Mesothelial cell of epicardium (in vitro differentiated cells): ENCODE measurements around the gene FCRL6. TPM values are rescaled to one million over a fixed set of nuclear protein-coding genes. Genes with fewer than 3 reads are reported as not detected.

Experiments
- DNase-seq, 2 experiments: peaks; one replicate each; pipeline ENCODE4 v3.0.0; 2021; ENCODE audit warnings: low spot score in 2 of 2; ENCODE audit not compliant: unreplicated experiment in 2 of 2
- H3K27ac Mint-ChIP-seq: 2 replicates; pipeline ENCODE4 v1.8.0; 2021; ENCODE audit warnings: mixed read lengths
- H3K27me3 Mint-ChIP-seq: 2 replicates; pipeline ENCODE4 v1.8.0; 2021; ENCODE audit warnings: low read depth, mixed read lengths
- H3K36me3 Mint-ChIP-seq: 2 replicates; pipeline ENCODE4 v1.8.0; 2021; ENCODE audit warnings: mixed read lengths
- H3K4me1 Mint-ChIP-seq: 2 replicates; pipeline ENCODE4 v1.8.0; 2021; ENCODE audit warnings: mixed read lengths
- H3K4me3 Mint-ChIP-seq: 2 replicates; pipeline ENCODE4 v1.8.0; 2021; ENCODE audit warnings: mild to moderate bottlenecking, moderate library complexity, mixed read lengths
- H3K9me3 Mint-ChIP-seq: 2 replicates; pipeline ENCODE4 v1.8.0; 2021; ENCODE audit warnings: mixed read lengths
- total RNA-seq: library from RNA; stranded (reverse); gene quantifications from 3 replicates; pipeline ENCODE4 v1.2.1, GENCODE V29; 2021
- TF ChIP-seq, protein P1 (sequence below): fragments of 200-600 bp; sonication (generic); IDR thresholded peaks from one replicate; pipeline ENCODE4 v1.5.0; 2021; ENCODE audit warnings: antibody characterized with exemption; ENCODE audit not compliant: unreplicated experiment

FCRL6 gene
- total RNA-seq, 1 donor from 2014 or later = 0.60 TPM

DNA sequence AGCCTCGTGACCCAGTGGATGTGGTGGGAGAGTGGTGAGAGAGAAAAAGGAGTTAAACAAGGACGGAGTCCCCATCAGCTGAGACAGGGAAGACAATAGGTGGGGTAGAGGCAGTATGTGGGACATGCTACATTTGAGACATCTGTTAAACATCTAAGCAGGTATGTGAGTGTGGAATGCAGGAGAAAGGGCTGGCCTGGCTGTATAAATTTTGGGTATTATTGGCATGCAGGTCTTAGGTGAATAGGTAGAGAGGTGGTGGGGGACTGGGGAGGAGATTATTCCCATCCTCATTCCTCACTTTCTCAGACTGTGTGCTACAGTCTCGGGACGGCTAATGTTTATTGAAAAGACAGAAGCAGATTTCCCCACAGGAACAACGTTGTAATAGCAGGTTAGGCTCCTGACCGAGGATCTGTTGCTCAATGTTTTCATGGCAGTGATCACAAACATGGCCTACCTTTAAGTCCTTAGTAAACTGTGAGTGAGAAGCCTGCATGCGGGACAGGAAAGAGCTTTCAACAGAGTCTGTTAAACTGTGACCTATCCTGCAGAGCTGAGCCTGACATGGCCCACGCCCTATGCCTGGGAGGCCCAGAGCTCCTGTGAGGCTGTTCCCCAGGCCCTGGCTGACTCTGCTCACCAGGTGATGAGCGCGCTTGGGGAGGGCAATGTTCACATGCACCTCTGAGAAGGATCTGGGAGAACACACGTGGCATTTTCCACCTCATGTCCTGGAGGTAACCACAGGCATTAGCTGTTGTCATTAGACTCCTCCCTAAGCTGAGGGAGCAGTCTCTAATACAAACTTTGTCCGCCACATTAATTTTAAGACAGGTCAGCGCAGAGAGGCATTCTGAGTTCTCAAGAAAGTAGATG lies 43.8 kb downstream of the FCRL6 start:
- TF ChIP-seq, protein P1, sequence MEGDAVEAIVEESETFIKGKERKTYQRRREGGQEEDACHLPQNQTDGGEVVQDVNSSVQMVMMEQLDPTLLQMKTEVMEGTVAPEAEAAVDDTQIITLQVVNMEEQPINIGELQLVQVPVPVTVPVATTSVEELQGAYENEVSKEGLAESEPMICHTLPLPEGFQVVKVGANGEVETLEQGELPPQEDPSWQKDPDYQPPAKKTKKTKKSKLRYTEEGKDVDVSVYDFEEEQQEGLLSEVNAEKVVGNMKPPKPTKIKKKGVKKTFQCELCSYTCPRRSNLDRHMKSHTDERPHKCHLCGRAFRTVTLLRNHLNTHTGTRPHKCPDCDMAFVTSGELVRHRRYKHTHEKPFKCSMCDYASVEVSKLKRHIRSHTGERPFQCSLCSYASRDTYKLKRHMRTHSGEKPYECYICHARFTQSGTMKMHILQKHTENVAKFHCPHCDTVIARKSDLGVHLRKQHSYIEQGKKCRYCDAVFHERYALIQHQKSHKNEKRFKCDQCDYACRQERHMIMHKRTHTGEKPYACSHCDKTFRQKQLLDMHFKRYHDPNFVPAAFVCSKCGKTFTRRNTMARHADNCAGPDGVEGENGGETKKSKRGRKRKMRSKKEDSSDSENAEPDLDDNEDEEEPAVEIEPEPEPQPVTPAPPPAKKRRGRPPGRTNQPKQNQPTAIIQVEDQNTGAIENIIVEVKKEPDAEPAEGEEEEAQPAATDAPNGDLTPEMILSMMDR = no peak
- no peak for DNase-seq
- Mint-ChIP-seq H3K9me3 (no peaks in the 10 kb centered on the region), H3K27ac (peak overlapping the region; percentile 27), H3K36me3 (no peaks in the 10 kb centered on the region), H3K4me3 (no peak overlapping the region), H3K4me1 (peaks cover 17% of the 10 kb centered on the region), H3K27me3 (peaks cover 7% of the 10 kb centered on the region)

GRCh38 chr1:159847231-159847630 lies 45.1 kb downstream of the FCRL6 start:
- DNase-seq = no peak
- H3K36me3 Mint-ChIP-seq = no peaks in the 10 kb centered on the region
- H3K4me1 Mint-ChIP-seq = peaks cover 10% of the 10 kb centered on the region
- no peak overlapping the region for H3K27ac Mint-ChIP-seq
- H3K4me3 Mint-ChIP-seq = no peak overlapping the region
- TF ChIP-seq, protein P1 = no peak
- H3K27me3 Mint-ChIP-seq = peaks cover 7% of the 10 kb centered on the region
- no peaks in the 10 kb centered on the region for H3K9me3 Mint-ChIP-seq

DNA sequence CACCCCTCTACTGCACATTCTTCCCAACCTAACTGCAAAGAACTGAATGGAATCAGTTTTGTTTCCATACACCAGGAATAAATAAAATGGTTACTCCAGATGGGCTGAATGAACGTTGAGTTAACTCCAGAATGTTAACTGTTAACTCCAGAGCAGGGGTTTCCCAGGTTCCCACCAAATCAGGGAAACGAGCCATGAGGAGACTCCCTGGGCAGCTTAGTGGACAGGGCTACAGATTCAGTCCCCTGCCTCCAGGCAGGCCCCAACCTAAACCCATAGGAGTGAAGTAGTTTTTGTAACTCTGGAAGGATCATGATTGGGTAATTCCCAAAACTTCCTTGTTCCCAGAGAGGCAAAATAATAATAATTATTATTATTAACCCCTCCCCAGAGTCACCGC lies 46.2 kb downstream of the FCRL6 start:
- Mint-ChIP-seq H3K4me3 (no peak overlapping the region), H3K27ac (no peak overlapping the region), H3K27me3 (peaks cover 7% of the 10 kb centered on the region), H3K9me3 (no peaks in the 10 kb centered on the region), H3K4me1 (peaks cover 14% of the 10 kb centered on the region), H3K36me3 (no peaks in the 10 kb centered on the region)
- TF ChIP-seq, protein P1 = no peak
- no peak for DNase-seq

DNA sequence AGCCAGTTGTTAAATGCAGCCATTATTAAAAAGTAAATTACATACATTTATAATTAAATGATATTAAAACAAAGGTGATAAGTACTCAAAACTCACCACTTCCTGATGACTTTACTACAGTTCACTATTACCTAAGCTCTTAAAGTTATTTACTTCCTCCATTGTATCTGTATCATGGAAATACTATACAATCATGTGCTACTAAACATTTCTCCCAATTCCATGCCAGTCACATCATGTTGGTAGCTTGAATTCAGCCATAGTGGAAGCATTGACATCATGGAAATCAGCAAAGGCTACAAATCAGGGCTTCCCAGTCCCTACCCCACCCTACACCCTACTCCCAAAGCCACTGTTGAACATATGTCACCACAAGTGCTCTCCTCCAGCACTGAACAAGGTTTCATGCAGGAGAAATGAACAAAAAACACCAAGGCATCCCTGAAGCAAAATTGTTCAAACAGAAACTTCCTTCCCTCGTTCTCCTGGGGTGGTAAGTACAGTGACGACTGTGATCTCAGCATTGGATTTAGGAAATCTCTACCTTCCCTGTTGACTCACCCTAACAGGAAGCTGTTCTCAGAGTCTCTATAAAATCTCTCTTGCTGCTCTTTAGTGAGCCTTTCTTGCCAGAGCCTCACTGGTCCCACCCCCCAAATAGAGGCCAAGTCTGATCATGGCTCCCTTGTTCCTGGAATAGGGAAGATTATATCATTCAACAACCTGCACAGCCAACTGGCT lies 47.6 kb downstream of the FCRL6 start:
- DNase-seq = no peak
- Mint-ChIP-seq H3K36me3 (no peaks in the 10 kb centered on the region), H3K4me1 (peaks cover 23% of the 10 kb centered on the region), H3K27me3 (peaks cover 5% of the 10 kb centered on the region), H3K4me3 (no peak overlapping the region), H3K27ac (no peak overlapping the region), H3K9me3 (no peaks in the 10 kb centered on the region)
- TF ChIP-seq, protein P1 = no peak

DNA sequence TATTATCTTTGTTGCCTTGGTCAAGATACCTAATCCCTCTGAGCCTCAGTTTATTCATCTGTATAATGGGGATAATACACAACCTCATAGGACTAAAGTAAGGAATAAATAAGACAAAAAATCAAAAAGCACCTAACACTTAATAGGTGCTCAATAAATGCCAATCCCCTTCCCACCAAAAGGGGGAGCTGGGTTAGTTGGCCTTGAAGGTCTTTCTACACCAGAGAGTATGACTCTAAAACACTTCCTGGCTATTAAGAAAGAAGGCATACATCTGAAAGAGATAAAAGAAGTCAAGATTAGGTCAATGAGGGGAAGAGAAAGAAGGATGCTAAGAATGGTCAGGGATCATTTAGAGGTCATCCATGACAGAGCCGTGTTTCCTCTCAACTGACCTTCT lies 49.2 kb downstream of the FCRL6 start:
- Mint-ChIP-seq H3K27me3 (peaks cover 5% of the 10 kb centered on the region), H3K36me3 (no peaks in the 10 kb centered on the region), H3K4me1 (peaks cover 24% of the 10 kb centered on the region), H3K4me3 (no peak overlapping the region), H3K9me3 (no peaks in the 10 kb centered on the region), H3K27ac (no peak overlapping the region)
- TF ChIP-seq, protein P1 = no peak
- no peak for DNase-seq
